ENCODE data around the gene PRSS16.
"Not testable (repeated sequence)": the region's sequence is repeated elsewhere in the genome, so short reads cannot be mapped to it uniquely, and the experiment has no call there.

The PRSS16 gene

GRCh38 chr6:27260369-27260768 lies 12.9 kb downstream of the PRSS16 start:
- in situ Hi-C loops (cut with HindIII; ENCODE audit: low sequenced_read_pairs) = no loop called here
- H3K4me3 ChIP-seq (ENCODE audit: low read depth, low read length) = no peak overlapping the region

GRCh38 chr6:27260836-27261375 lies 13.4 kb downstream of the PRSS16 start:
- in situ Hi-C loops (cut with HindIII; ENCODE audit: low sequenced_read_pairs) = no loop called here
- H3K4me3 ChIP-seq (ENCODE audit: low read depth, low read length) = peak overlapping the region; percentile 10
- TF ChIP-seq, protein P1, sequence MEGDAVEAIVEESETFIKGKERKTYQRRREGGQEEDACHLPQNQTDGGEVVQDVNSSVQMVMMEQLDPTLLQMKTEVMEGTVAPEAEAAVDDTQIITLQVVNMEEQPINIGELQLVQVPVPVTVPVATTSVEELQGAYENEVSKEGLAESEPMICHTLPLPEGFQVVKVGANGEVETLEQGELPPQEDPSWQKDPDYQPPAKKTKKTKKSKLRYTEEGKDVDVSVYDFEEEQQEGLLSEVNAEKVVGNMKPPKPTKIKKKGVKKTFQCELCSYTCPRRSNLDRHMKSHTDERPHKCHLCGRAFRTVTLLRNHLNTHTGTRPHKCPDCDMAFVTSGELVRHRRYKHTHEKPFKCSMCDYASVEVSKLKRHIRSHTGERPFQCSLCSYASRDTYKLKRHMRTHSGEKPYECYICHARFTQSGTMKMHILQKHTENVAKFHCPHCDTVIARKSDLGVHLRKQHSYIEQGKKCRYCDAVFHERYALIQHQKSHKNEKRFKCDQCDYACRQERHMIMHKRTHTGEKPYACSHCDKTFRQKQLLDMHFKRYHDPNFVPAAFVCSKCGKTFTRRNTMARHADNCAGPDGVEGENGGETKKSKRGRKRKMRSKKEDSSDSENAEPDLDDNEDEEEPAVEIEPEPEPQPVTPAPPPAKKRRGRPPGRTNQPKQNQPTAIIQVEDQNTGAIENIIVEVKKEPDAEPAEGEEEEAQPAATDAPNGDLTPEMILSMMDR (IDR thresholded peaks at IDR 0.05; ENCODE audit: low read depth, low read length) = no peak
- no peak for DNase-seq (ENCODE audit: low read depth, low spot score)

More at GRCh38 chr6:27260369-27260768, 12.9 kb downstream of the PRSS16 start:
- DNase-seq (ENCODE audit: low read depth, low spot score) = no peak
- TF ChIP-seq, protein P1 (IDR thresholded peaks at IDR 0.05; ENCODE audit: low read depth, low read length) = no peak

DNA sequence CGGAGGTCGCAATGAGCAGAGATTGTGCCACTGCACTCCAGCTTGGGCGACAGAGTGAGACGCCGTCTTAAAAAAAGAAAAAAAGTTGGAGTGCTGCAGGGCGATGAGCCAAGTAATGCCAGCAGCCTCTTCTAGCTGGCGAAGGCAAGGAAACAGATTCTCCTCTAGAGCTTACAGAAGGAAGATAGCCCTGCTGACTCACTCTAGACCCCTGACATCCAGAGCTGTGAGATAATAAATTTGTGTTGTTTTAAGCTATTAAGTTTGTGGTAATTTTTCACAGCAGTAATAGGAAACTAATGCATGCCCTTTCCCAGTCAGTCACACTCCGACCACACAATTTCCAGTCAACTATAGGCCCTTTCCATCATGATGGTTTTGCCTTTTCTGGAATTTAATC lies 16.4 kb downstream of the PRSS16 start:
- TF ChIP-seq, protein P1 (IDR thresholded peaks at IDR 0.05; ENCODE audit: low read depth, low read length) = no peak
- DNase-seq (ENCODE audit: low read depth, low spot score) = no peak
- no peak overlapping the region for H3K4me3 ChIP-seq (ENCODE audit: low read depth, low read length)
- in situ Hi-C loops (cut with HindIII; ENCODE audit: low sequenced_read_pairs) = no loop called here

DNA sequence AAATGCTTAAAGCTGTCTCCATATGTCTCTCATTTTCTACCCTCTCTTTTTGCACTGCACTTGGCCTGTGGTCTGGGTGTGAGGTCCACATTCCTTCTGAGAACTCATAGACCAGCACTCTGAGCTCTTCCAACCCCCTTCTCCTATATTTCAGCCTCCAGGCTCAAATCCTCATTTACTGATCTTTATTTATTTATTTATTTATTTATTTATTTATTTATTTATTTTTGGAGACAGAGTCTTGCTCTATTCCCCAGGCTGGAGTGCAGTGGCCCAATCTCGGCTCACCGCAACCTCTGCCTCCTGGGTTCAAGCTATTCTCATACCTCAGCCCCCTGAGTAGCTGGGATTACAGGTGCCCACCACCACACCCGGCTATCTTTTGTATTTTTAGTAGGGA lies 19.5 kb downstream of the PRSS16 start:
- in situ Hi-C loops (cut with HindIII; ENCODE audit: low sequenced_read_pairs); H3K4me3 ChIP-seq (ENCODE audit: low read depth, low read length); DNase-seq (ENCODE audit: low read depth, low spot score): not testable (repeated sequence)

DNA sequence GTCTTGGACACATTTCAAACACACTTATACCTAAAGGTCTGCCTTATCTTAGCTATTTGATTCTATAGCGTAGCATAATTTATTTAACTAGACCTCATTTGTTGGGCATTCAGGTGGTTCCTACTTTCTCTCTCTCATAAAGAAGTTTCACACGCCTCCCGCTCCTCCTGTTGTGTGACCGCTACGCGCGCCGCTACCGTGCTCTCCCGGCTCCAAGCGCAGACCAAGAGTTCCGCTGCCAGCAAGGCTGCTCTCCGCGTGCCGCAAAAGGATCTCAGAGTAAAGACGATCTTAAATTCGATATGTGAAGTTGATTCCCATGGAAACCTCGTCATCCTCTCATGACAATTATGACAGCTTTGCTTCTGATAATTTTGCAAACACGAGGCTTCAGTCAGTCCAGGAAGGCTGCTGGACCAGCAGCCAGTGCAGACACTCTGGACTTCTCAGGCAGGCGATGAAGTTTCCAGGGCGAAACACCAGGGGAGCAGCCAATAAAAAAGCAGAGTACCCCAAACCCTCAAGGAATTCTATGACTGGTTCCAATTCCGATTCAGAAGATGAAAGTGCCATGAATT lies 20.4 kb downstream of the PRSS16 start:
- DNase-seq (ENCODE audit: low read depth, low spot score) = no peak
- H3K4me3 ChIP-seq (ENCODE audit: low read depth, low read length) = no peak overlapping the region
- TF ChIP-seq, protein P1 (IDR thresholded peaks at IDR 0.05; ENCODE audit: low read depth, low read length) = no peak
- in situ Hi-C loops (cut with HindIII; ENCODE audit: low sequenced_read_pairs) = no loop called here

DNA sequence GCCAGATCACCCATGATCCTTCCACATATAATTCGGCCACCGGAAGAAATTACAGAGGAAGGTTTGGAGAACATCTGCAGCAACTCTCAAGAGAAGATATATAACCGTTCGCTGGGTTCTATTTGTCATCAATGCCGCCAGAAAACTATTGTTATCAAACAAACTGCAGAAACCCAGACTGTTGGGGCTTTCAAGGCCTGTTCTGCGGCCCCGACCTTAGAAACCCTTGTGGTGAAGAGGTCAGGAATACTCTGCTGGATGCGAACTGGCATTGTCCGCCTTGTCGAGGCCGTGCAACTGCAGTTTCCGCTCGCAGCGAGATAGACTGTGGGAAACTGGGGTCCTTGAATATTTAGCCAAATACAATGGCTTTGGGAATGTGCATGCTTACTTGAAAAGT lies 21.3 kb downstream of the PRSS16 start:
- in situ Hi-C loops (cut with HindIII; ENCODE audit: low sequenced_read_pairs) = no loop called here
- DNase-seq (ENCODE audit: low read depth, low spot score) = no peak
- TF ChIP-seq, protein P1 (IDR thresholded peaks at IDR 0.05; ENCODE audit: low read depth, low read length) = no peak
- H3K4me3 ChIP-seq (ENCODE audit: low read depth, low read length) = no peak overlapping the region

DNA sequence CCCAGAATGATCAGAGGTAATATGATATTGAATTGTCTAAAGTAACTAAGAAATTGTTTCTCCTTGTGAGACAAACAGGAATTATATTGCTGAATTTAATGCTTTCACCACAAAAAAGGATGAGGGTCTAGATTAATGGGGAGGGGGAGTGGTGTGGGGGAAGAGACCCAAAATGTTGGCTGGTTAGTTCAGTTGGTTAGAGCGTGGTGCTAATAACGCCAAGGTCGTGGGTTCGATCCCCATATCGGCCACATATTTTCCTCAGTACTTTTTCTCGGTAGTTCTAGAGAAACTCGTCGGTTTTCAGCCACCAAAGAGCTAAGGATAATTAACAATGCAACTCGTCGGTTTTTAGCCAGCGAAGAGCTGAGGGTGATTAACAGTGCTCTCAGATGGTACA lies 26.3 kb downstream of the PRSS16 start:
- no peak for DNase-seq (ENCODE audit: low read depth, low spot score)
- TF ChIP-seq, protein P1 (IDR thresholded peaks at IDR 0.05; ENCODE audit: low read depth, low read length) = no peak
- no peak overlapping the region for H3K4me3 ChIP-seq (ENCODE audit: low read depth, low read length)
- in situ Hi-C loops (cut with HindIII; ENCODE audit: low sequenced_read_pairs) = no loop called here
